ENCODE results near the gene WDR45.

DNA sequence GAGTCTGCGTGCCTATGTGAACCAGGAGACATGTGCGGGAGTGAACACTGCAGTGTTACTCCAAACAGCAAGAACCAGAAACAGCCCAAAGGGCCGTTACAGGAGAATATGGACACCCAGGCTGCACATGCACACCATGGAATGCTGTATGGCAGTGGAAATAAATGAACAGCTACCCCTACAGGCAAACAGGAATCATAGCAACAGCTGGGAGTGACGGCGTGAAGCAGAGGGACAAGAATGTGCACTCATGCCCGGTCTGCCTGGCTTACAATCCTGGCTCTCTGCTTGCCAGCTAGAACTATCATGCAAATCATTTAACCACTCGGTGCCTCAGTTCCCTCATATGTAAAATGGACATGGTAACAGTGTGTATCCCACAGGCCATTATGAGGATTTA is 27.2 kb upstream of the WDR45 start:
- TF ChIP-seq, protein P1, sequence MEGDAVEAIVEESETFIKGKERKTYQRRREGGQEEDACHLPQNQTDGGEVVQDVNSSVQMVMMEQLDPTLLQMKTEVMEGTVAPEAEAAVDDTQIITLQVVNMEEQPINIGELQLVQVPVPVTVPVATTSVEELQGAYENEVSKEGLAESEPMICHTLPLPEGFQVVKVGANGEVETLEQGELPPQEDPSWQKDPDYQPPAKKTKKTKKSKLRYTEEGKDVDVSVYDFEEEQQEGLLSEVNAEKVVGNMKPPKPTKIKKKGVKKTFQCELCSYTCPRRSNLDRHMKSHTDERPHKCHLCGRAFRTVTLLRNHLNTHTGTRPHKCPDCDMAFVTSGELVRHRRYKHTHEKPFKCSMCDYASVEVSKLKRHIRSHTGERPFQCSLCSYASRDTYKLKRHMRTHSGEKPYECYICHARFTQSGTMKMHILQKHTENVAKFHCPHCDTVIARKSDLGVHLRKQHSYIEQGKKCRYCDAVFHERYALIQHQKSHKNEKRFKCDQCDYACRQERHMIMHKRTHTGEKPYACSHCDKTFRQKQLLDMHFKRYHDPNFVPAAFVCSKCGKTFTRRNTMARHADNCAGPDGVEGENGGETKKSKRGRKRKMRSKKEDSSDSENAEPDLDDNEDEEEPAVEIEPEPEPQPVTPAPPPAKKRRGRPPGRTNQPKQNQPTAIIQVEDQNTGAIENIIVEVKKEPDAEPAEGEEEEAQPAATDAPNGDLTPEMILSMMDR (IDR thresholded peaks at IDR 0.05) = no peak
- TF ChIP-seq POLR2A (IDR thresholded peaks at IDR 0.05) = no peak

Measured in lower leg skin (tissue), 3 donors.